Common myeloid progenitor, CD34-positive (primary cell): ENCODE data around the gene CMTM2.

Experiments used
- CTCF ChIA-PET: fragments of 350-600 bp; sonication (Branson Sonifier 250); formaldehyde crosslinking; loops from one replicate; lab custom pipeline; 2021; ENCODE audit warnings: antibody characterized with exemption; lab: Charles Lee
- POLR2A ChIA-PET: fragments of 350-600 bp; sonication (Branson Sonifier 250); formaldehyde crosslinking; loops from one replicate; lab custom pipeline; 2021; ENCODE audit warnings: antibody characterized with exemption; lab: Charles Lee
- DNase-seq, 3 donors: peaks; one replicate each; pipeline versions ENCODE4 v3.0.0 to v3.0.0-alpha.2; 2013
- H3K27ac ChIP-seq, 2 experiments: 1 replicate in 1 of 2; 2 replicates in 1 of 2; pipeline ENCODE4 v1.7.0; 2013; ENCODE audit warnings: inconsistent platforms in 2 of 2, low read length in 2 of 2, mild to moderate bottlenecking in 2 of 2, low read depth in 1 of 2, moderate library complexity in 1 of 2; ENCODE audit not compliant: severe bottlenecking in 2 of 2, insufficient read depth in 1 of 2, poor library complexity in 1 of 2
- H3K27me3 ChIP-seq, 5 experiments: replicated peaks in 2 of 5; 1 replicate in 3 of 5; 2 replicates in 2 of 5; pipeline versions ENCODE4 v1.6.1 to v1.7.0; 2013; ENCODE audit warnings: low read length in 4 of 5, mild to moderate bottlenecking in 2 of 5, moderate library complexity in 2 of 5, inconsistent platforms in 1 of 5; ENCODE audit not compliant: insufficient read depth in 5 of 5, control insufficient read depth in 4 of 5
- H3K36me3 ChIP-seq, 4 experiments: 1 replicate in 2 of 4; 2 replicates in 2 of 4; pipeline versions ENCODE4 v1.6.1 to v1.7.0; 2013; ENCODE audit warnings: low read length in 3 of 4, control low read depth in 1 of 4, mild to moderate bottlenecking in 1 of 4; ENCODE audit not compliant: control insufficient read depth in 4 of 4, insufficient read depth in 4 of 4
- H3K4me1 ChIP-seq, 4 experiments: 1 replicate in 3 of 4; 2 replicates in 1 of 4; pipeline versions ENCODE4 v1.6.1 to v1.7.1; 2013; ENCODE audit warnings: low read length in 3 of 4, mild to moderate bottlenecking in 3 of 4, control low read depth in 1 of 4, inconsistent platforms in 1 of 4, moderate library complexity in 1 of 4; ENCODE audit not compliant: control insufficient read depth in 4 of 4, insufficient read depth in 4 of 4; ENCODE audit errors: control extremely low read depth in 1 of 4
- H3K4me3 ChIP-seq, 7 experiments: 1 replicate in 4 of 7; 2 replicates in 3 of 7; pipeline versions ENCODE4 v1.5.1 to v1.7.0; 2013; ENCODE audit warnings: mild to moderate bottlenecking in 7 of 7, low read length in 6 of 7, moderate library complexity in 6 of 7, inconsistent platforms in 2 of 7, low read depth in 2 of 7, control low read depth in 1 of 7; ENCODE audit not compliant: insufficient read depth in 4 of 7, control insufficient read depth in 1 of 7; ENCODE audit errors: extremely low read depth in 1 of 7
- H3K9me3 ChIP-seq, 5 experiments: 1 replicate in 4 of 5; 2 replicates in 1 of 5; pipeline versions ENCODE4 v1.6.1 to v1.7.1; 2013; ENCODE audit warnings: low read length in 4 of 5, mild to moderate bottlenecking in 2 of 5, inconsistent platforms in 1 of 5, low read depth in 1 of 5, moderate library complexity in 1 of 5; ENCODE audit not compliant: control insufficient read depth in 4 of 5, insufficient read depth in 2 of 5; ENCODE audit errors: control extremely low read depth in 1 of 5
- WGBS: methylation state at CpG from one replicate; pipeline ENCODE4 v1.1.5; 2013; ENCODE audit not compliant: insufficient coverage; 5-methylcytosine and 5-hydroxymethylcytosine counted together

Gene CMTM2

GRCh38 chr16:66547101-66547989, 31.9 kb upstream of the CMTM2 start:
- CTCF ChIA-PET = interaction anchor here (0.8 to 12.6 kb wide), 16 partner anchors 8 to 138 kb away, joined by 3 to 168 read pairs (median 5); partner anchors contain the start of gene CMTM2
- whole genome bisulfite sequencing = 91% methylated on average over 5 of the region's 5 CpGs
- POLR2A ChIA-PET = interaction anchor here (2.5 to 6.0 kb wide), 2 partner anchors 24 to 57 kb away, joined by 5 to 52 read pairs; partner anchors contain the start of gene CMTM3
- H3K4me1 ChIP-seq = peaks cover 11 to 59% (median 49%) of the 10 kb centered on the region in 4 experiments
- H3K27ac ChIP-seq = no peak overlapping the region
- H3K36me3 ChIP-seq = no peaks in the 10 kb centered on the region
- no peaks in the 10 kb centered on the region for H3K9me3 ChIP-seq
- H3K4me3 ChIP-seq = no peak overlapping the region
- DNase-seq = no peak
- no peaks in the 10 kb centered on the region for H3K27me3 ChIP-seq

- H3K27me3 ChIP-seq = no peaks in the 10 kb centered on the region
- ChIA-PET CTCF (interaction anchor here (0.9 to 12.6 kb wide), 17 partner anchors 9 to 139 kb away, joined by 3 to 168 read pairs (median 5); partner anchors contain the start of genes CMTM1 and CMTM2), POLR2A (interaction anchor here (0.7 to 6.0 kb wide), 3 partner anchors 25 to 57 kb away, joined by 3 to 52 read pairs (median 5); partner anchors contain the start of gene CMTM3)
- H3K4me3 ChIP-seq = no peak overlapping the region
- no peaks in the 10 kb centered on the region for H3K36me3 ChIP-seq
- H3K4me1 ChIP-seq = peaks cover 12 to 66% (median 55%) of the 10 kb centered on the region in 4 experiments
- H3K9me3 ChIP-seq = no peaks in the 10 kb centered on the region
- 100% methylated on average over 4 of the region's 4 CpGs for WGBS
- DNase-seq = no peak
- no peak overlapping the region for H3K27ac ChIP-seq
These were observed 31.2 kb upstream of the CMTM2 start for GRCh38 chr16:66548068-66548467.

GRCh38 chr16:66548868-66549267, 30.4 kb upstream of the CMTM2 start:
- H3K27me3 ChIP-seq = no peaks in the 10 kb centered on the region
- no peaks in the 10 kb centered on the region for H3K9me3 ChIP-seq
- ChIA-PET CTCF (interaction anchor here (0.8 to 12.6 kb wide), 11 partner anchors 10 to 70 kb away, joined by 3 to 168 read pairs (median 6); partner anchors contain the start of genes CMTM1 and CMTM2), POLR2A (interaction anchor here (1.0 to 6.0 kb wide), 3 partner anchors 9 to 56 kb away, joined by 3 to 52 read pairs (median 5); partner anchors contain the start of gene CMTM3)
- no peaks in the 10 kb centered on the region for H3K36me3 ChIP-seq
- peak overlapping the region in 5 of 7 experiments; percentile 64 to 83 (median 76) for H3K4me3 ChIP-seq
- H3K4me1 ChIP-seq = peaks cover 18 to 67% (median 61%) of the 10 kb centered on the region in 4 experiments
- DNase-seq = no peak
- 86% methylated on average over 7 of the region's 9 CpGs for WGBS
- peak overlapping the region in 1 of 2 experiments; percentile 87 for H3K27ac ChIP-seq

GRCh38 chr16:66549284-66550131, 29.8 kb upstream of the CMTM2 start, which contains the start of gene TK2:
Gene TK2 (minus strand): TSS chr16:66550122. CDS start chr16:66550061, 61 bp downstream.
- peak; percentile 32 to 68 (median 57) for DNase-seq
- Histone ChIP-seq H3K4me1 (peaks cover 20 to 66% (median 58%) of the 10 kb centered on the region in 4 experiments), H3K27ac (peak within 1 kb of the TSS; percentile 66 to 87), H3K4me3 (peak within 1 kb of the TSS; percentile 39 to 83 (median 72)), H3K9me3 (no peaks in the 10 kb centered on the region), H3K36me3 (peaks cover 0 to 4% (median 0%) of the 10 kb centered on the region in 4 experiments), H3K27me3 (no peaks in the 10 kb centered on the region)
- 3% methylated on average over 73 of the region's 80 CpGs for WGBS
- ChIA-PET CTCF (interaction anchor here (0.8 to 12.6 kb wide), 9 partner anchors 10 to 40 kb away, joined by 3 to 168 read pairs (median 9); partner anchors contain the start of genes CMTM1 and CMTM2), POLR2A (interaction anchor here (0.9 to 6.0 kb wide), 4 partner anchors 10 to 55 kb away, joined by 3 to 52 read pairs (median 4); partner anchors contain the start of gene CMTM3)

- 13% methylated on average over 4 of the region's 6 CpGs for WGBS
- peak; percentile 73 to 80 (median 77) for DNase-seq
These were observed 27.9 kb upstream of the CMTM2 start for GRCh38 chr16:66551348-66551759.

GRCh38 chr16:66551788-66552285, 27.4 kb upstream of the CMTM2 start:
- H3K9me3 ChIP-seq = no peaks in the 10 kb centered on the region
- ChIA-PET CTCF (interaction anchor here (0.9 to 12.6 kb wide), 13 partner anchors 11 to 75 kb away, joined by 3 to 168 read pairs (median 7); partner anchors contain the start of gene CMTM1), POLR2A (interaction anchor here (0.8 to 6.0 kb wide), 5 partner anchors 13 to 37 kb away, joined by 4 to 52 read pairs (median 4); no protein-coding TSS in a partner anchor)
- DNase-seq = peak in 1 of 3 donors; percentile 28
- H3K27me3 ChIP-seq = no peaks in the 10 kb centered on the region
- 30% methylated on average over 6 of the region's 8 CpGs for WGBS
- peak overlapping the region; percentile 36 to 88 for H3K27ac ChIP-seq
- peaks cover 26 to 72% (median 61%) of the 10 kb centered on the region in 4 experiments for H3K4me1 ChIP-seq
- H3K4me3 ChIP-seq = peak overlapping the region; percentile 21 to 85 (median 71)
- H3K36me3 ChIP-seq = peaks cover 0 to 16% (median 8%) of the 10 kb centered on the region in 4 experiments

More at GRCh38 chr16:66551348-66551759, 27.9 kb upstream of the CMTM2 start:
- peak overlapping the region in 5 of 7 experiments; percentile 9 to 85 (median 80) for H3K4me3 ChIP-seq
- H3K27me3 ChIP-seq = no peaks in the 10 kb centered on the region
- CTCF ChIA-PET = interaction anchor here (0.6 to 12.6 kb wide), 14 partner anchors 8 to 75 kb away, joined by 3 to 168 read pairs (median 6); partner anchors contain the start of gene CMTM1
- H3K4me1 ChIP-seq = peaks cover 26 to 72% (median 61%) of the 10 kb centered on the region in 4 experiments
- H3K9me3 ChIP-seq = no peaks in the 10 kb centered on the region
- H3K27ac ChIP-seq = peak overlapping the region in 1 of 2 experiments; percentile 88
- H3K36me3 ChIP-seq = peaks cover 0 to 16% (median 8%) of the 10 kb centered on the region in 4 experiments
- POLR2A ChIA-PET = interaction anchor here (0.8 to 6.0 kb wide), 3 partner anchors 28 to 38 kb away, joined by 4 to 52 read pairs (median 4); no protein-coding TSS in a partner anchor
